Neural cell (in vitro differentiated cells): Measurements from ENCODE around the gene CD226.

Experiments
- EP300 ChIP-seq: fragments of 450-650 bp; conservative IDR thresholded peaks from 2 replicates; pipeline ENCODE4 v1.6.1; 2014; ENCODE audit warnings: antibody characterized with exemption, mild to moderate bottlenecking, moderate library complexity; ENCODE audit not compliant: poor library complexity, severe bottlenecking
- RAD21 ChIP-seq: fragments of 450-650 bp; conservative IDR thresholded peaks from 2 replicates; pipeline ENCODE4 v1.6.1; 2014; ENCODE audit warnings: antibody characterized with exemption, mild to moderate bottlenecking, moderate library complexity
- SMC3 ChIP-seq: fragments of 450-650 bp; conservative IDR thresholded peaks from 2 replicates; pipeline ENCODE4 v1.6.1; 2014; ENCODE audit warnings: antibody characterized with exemption, mild to moderate bottlenecking, moderate library complexity; ENCODE audit not compliant: poor library complexity
- TF ChIP-seq, protein P1 (sequence below): fragments of 450-650 bp; IDR thresholded peaks from 2 replicates; pipeline ENCODE4 v1.5.1; 2014; ENCODE audit warnings: antibody characterized with exemption, mild to moderate bottlenecking, moderate library complexity; ENCODE audit not compliant: poor library complexity, severe bottlenecking

DNA sequence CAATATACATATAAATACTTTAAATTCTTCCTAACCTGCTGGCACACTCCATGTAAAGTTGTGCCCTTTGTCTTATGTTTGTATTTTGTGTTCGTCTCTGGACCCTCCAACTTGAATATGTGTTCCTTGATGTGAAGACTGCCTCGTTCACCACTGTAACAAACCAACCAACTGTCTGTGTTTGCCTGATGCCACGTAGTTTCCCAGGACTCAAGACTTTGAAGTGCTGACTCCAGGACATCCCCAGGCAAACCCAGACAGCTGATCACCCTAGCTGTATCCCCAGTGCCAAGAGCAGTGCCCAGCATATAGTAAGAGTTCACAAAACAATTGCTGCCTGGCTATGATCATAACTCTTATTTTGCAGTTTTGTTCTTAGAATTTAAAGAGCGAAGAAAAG lies 15.5 kb upstream of the CD226 start:
- TF ChIP-seq, protein P1, sequence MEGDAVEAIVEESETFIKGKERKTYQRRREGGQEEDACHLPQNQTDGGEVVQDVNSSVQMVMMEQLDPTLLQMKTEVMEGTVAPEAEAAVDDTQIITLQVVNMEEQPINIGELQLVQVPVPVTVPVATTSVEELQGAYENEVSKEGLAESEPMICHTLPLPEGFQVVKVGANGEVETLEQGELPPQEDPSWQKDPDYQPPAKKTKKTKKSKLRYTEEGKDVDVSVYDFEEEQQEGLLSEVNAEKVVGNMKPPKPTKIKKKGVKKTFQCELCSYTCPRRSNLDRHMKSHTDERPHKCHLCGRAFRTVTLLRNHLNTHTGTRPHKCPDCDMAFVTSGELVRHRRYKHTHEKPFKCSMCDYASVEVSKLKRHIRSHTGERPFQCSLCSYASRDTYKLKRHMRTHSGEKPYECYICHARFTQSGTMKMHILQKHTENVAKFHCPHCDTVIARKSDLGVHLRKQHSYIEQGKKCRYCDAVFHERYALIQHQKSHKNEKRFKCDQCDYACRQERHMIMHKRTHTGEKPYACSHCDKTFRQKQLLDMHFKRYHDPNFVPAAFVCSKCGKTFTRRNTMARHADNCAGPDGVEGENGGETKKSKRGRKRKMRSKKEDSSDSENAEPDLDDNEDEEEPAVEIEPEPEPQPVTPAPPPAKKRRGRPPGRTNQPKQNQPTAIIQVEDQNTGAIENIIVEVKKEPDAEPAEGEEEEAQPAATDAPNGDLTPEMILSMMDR, result no peak
- TF ChIP-seq RAD21 (no peak), SMC3 (no peak), EP300 (no peak)
